ENCODE measurements around the gene GUK1. TPM values are rescaled to one million over a fixed set of nuclear protein-coding genes. Genes with fewer than 3 reads are reported as not detected.

Gene GUK1
- total RNA-seq, 1 experiment from 2014 or later, result 996 TPM

DNA sequence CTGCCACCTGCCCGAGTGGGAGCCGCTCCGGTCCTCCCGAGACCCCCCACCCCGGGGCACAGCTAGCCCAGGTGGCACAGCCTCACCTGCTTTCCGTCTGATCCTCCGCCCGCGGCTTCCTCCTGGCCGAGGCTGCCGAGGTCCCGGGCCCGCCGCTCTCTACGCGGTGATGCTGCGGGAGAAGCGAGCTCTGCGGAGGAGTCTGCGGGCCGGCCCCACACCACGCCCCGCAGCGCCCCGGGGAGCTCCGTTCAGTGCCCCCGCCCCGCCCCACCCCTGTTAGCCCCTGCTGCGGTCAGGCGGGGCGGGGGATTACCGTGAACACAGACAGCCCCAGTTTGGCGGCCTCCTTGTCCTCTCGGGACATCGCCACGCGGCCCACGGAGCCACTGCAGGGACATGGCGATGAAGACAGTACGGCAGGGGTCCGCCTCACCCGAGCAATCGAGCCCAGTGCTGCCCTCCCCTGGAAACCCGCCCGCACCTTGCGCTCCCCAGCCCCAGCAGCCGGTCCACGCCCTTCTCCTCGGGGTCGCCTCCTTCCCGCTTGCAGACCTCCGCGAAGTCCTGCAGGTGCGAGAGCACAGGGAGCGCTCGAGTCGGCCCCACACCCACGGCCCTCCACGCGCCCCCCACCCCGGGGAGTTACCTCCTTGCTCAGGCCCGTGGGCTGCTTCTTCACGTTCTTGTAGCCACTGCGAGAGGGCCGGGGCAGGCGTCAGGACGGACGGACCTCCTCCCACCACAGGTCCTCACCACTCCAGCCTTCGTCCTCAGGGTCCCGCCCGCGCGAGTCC is 37.9 kb upstream of the GUK1 start:
- Histone ChIP-seq H2AFZ (ENCODE audit: low read length) (peak overlapping the region; percentile 54), H4K20me1 (ENCODE audit: low read length) (peaks cover 36% of the 10 kb centered on the region), H3K4me3 (ENCODE audit: low read length) (peak overlapping the region; percentile 79), H3K4me2 (ENCODE audit: low read length) (peak overlapping the region; percentile 89), H3K9me2 (replicated peaks; ENCODE audit: low read length) (no peaks in the 10 kb centered on the region), H3K4me1 (ENCODE audit: insufficient read depth, low read length) (peaks cover 21% of the 10 kb centered on the region), H3K79me2 (ENCODE audit: low read length) (peaks cover 62% of the 10 kb centered on the region), H3K27me3 (ENCODE audit: low read length) (no peaks in the 10 kb centered on the region), H3K27ac (ENCODE audit: low read length) (no peak overlapping the region), H3F3A (ENCODE audit: low read length, unreplicated experiment) (peaks cover 14% of the 10 kb centered on the region), H3K36me3 (ENCODE audit: low read depth, low read length) (peaks cover 48% of the 10 kb centered on the region), H3K9ac (ENCODE audit: low read length) (peak overlapping the region; percentile 91), H3K9me3 (ENCODE audit: low read length) (no peaks in the 10 kb centered on the region)
- DNase-seq, result peak; percentile 65
- intact Hi-C loops (cut with micrococcal nuclease), result loop anchor here (1.0 to 10.0 kb wide), 3 partner anchors 19 to 537 kb away; partner anchors contain the start of genes ARF1 and ZNF678
- ATAC-seq, result peak; percentile 47
- BruUV-seq (replicated peaks), result no TSS peak
- TF ChIP-seq EZH2 (IDR thresholded peaks at IDR 0.05; ENCODE audit: low read length, unreplicated experiment) (no peak), EZH2phosphoT487 (IDR thresholded peaks at IDR 0.05; ENCODE audit: borderline replicate concordance, low read length) (no peak), CTCF (conservative IDR thresholded peaks at IDR 0.05; ENCODE audit: low read depth, low read length) (peak; percentile 57)
- POLR2A ChIA-PET (ENCODE audit: unreplicated experiment), result interaction anchor here (0.6 kb wide), 2 partner anchors 12 to 99 kb away, joined by 4 to 8 read pairs; no protein-coding TSS in a partner anchor
- CTCF ChIA-PET, result interaction anchor here (1.0 to 1.1 kb wide), 3 partner anchors 20 to 103 kb away, joined by 3 to 4 read pairs (median 3); partner anchors contain the start of gene IBA57

GRCh38 chr1:228102791-228103620 is 37.1 kb upstream of the GUK1 start, which contains the start of gene C1orf35:
Gene C1orf35, minus strand, starts transcription at chr1:228103325. Its CDS starts 98 bp downstream, at chr1:228103227.
- Histone ChIP-seq H3K4me3 (ENCODE audit: low read length) (peak within 1 kb of the TSS; percentile 79), H3K9ac (ENCODE audit: low read length) (peak within 1 kb of the TSS; percentile 91), H3K9me3 (ENCODE audit: low read length) (no peaks in the 10 kb centered on the region), H3K4me2 (ENCODE audit: low read length) (peak within 1 kb of the TSS; percentile 89), H3K9me2 (replicated peaks; ENCODE audit: low read length) (no peaks in the 10 kb centered on the region), H3K79me2 (ENCODE audit: low read length) (peaks cover 61% of the 10 kb centered on the region), H3K27ac (ENCODE audit: low read length) (peak within 1 kb of the TSS; percentile 42), H3K27me3 (ENCODE audit: low read length) (no peaks in the 10 kb centered on the region), H3K36me3 (ENCODE audit: low read depth, low read length) (peaks cover 43% of the 10 kb centered on the region), H2AFZ (ENCODE audit: low read length) (peak within 1 kb of the TSS; percentile 93), H3F3A (ENCODE audit: low read length, unreplicated experiment) (peaks cover 14% of the 10 kb centered on the region), H3K4me1 (ENCODE audit: insufficient read depth, low read length) (peaks cover 27% of the 10 kb centered on the region), H4K20me1 (ENCODE audit: low read length) (peaks cover 28% of the 10 kb centered on the region)
- ATAC-seq (peak; percentile 71), DNase-seq (peak; percentile 100)
- ChIA-PET CTCF (no interaction called here), POLR2A (ENCODE audit: unreplicated experiment) (no interaction called here)
- no peak for TF ChIP-seq EZH2 (IDR thresholded peaks at IDR 0.05; ENCODE audit: low read length, unreplicated experiment)
- TF ChIP-seq EZH2phosphoT487 (IDR thresholded peaks at IDR 0.05; ENCODE audit: borderline replicate concordance, low read length), result no peak
- no peak for TF ChIP-seq CTCF (conservative IDR thresholded peaks at IDR 0.05; ENCODE audit: low read depth, low read length)
- BruUV-seq (replicated peaks), result no TSS peak
- intact Hi-C loops (cut with micrococcal nuclease), result loop anchor here (1.0 to 10.0 kb wide), 3 partner anchors 20 to 538 kb away; partner anchors contain the start of genes ARF1 and ZNF678

Data from PC-3 (cell line).